GM13977 (cell line): ENCODE data around the gene SEC14L2.

Source experiments
- DNase-seq: peaks from one replicate; pipeline ENCODE4 v3.0.0; 2012; ENCODE audit warnings: low spot score
- CTCF ChIP-seq: IDR thresholded peaks from 2 replicates; pipeline ENCODE4 v1.5.1; 2012; ENCODE audit warnings: mild to moderate bottlenecking, control low read depth; ENCODE audit not compliant: insufficient read depth; ENCODE audit errors: extremely low read depth, missing control alignments
- in situ Hi-C: fragments of 300-500 bp; cut with MboI; formaldehyde crosslinking; loops from one replicate; pipeline ENCODE4 v1.12.0; 2022; ENCODE audit warnings: low sequenced_read_pairs, low pct_unique_long_range_greater_than_20kb, mixed read lengths, inconsistent platforms; ENCODE audit not compliant: unreplicated experiment

SEC14L2 gene

GRCh38 chr22:30469165-30469564 lies 72.3 kb downstream of the SEC14L2 start:
- in situ Hi-C loops, result no loop called here
- no peak for DNase-seq
- TF ChIP-seq CTCF, result no peak

DNA sequence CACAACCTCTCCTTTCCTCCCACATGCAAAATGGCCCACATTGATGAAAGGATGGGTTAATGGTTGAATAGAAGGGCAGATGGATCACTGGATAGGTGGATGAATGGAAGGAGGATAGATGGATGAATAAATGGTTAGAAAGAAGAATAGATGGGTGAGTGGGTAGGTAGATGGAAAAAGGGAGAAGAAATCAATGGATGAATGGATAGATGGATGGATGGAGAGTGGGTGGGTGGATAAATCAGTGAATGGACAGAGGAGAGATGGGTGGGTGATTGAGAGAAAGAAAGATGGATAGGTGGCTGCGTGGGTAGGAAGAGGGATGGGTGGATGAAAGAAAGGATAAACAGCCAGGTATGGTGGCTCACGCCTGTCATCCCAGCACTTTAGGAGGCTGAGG lies 73.8 kb downstream of the SEC14L2 start:
- DNase-seq, result no peak
- in situ Hi-C loops, result no loop called here
- TF ChIP-seq CTCF, result no peak

DNA sequence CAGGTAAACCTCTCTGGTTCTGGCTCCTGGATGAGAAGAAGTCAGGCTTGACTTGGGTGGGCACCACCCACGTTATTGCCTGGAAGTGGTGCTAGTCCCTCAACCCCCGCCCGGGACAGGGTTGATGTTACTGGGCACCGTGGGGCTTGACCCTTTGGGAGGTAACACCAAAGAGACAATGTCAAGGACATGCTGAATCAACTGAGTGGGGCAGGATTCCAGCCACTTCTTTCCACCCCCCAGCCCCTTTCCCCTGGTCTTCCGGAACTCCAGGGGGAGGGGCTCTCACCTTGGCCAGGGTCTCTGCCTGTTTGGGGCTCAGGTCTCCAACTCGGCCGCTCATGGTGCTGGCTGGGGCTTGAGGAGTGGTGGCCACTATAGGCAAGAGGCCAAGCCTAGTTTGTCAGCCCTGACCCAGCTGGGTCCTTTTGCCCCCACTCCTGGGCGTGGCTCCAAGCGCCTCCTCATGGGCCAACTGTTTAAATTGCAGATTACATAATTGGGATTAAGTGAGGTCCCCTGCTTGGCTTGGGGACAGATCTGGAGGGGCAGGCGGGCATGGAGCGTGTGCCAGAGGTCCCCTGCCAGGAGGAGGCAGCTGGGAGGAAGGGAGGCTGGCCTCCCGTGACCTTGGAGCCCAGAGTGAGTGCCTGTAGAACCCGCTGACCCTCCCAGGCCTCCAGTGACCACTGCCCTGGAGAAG lies 74.9 kb downstream of the SEC14L2 start, which contains the start of gene SEC14L3:
Gene SEC14L3, minus strand, starts transcription at position 402 of the 703 bp plus-strand sequence. Its CDS starts 59 bp downstream, at position 343.
- in situ Hi-C loops, result no loop called here
- DNase-seq, result no peak
- TF ChIP-seq CTCF, result no peak

DNA sequence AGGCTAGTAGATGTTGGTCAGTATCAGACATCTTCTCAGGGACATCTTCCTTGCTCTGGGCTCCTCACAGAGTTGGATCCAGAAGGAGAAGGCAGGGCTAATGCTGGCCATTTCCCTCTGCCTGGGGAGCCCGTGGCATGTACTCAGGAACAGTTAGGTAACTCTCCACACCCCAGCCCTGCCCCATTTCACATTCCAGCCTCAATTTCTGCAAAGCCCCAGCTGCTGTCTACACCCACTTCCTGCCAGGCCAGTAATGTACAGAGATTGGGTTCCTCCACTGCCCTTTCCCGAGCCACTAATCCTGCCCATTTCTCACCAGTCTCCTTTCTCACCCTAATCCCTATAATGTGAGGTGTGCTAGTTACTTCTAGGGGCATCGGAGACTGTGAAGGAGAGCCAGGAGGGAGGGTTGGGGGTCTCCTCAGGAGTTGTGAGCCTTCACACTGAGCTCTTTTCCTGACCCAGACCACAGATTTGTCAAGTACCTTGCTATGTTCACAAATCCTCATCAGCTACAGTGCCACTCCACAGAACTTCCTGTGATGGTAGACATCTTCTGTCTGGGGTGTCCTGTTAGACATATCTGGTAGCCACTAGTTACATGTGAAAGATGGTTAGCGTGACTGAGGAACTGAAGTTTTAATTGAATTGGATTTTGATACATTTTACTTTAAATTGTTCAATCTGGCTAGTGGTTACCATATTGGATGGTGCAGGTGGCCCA lies 76.3 kb downstream of the SEC14L2 start:
- DNase-seq, result no peak
- no peak for TF ChIP-seq CTCF
- in situ Hi-C loops, result no loop called here

- no peak for DNase-seq
- in situ Hi-C loops, result no loop called here
- no peak for TF ChIP-seq CTCF
These were observed 77.3 kb downstream of the SEC14L2 start for GRCh38 chr22:30474121-30474520.
